ENCODE measurements around the gene ATPAF2.

Gene ATPAF2

GRCh38 chr17:18011286-18011685 is 27.7 kb downstream of the ATPAF2 start:
- TF ChIP-seq POLR2AphosphoS5 (IDR thresholded peaks at IDR 0.05; ENCODE audit: low read depth, low read length) (no peak), REST (IDR thresholded peaks at IDR 0.05; ENCODE audit: insufficient read depth in 1 of 2, low read depth in 2 of 2, low read length in 2 of 2) (no peak), FOXP2 (optimal IDR thresholded peaks at IDR 0.05; ENCODE audit: borderline replicate concordance, extremely low read depth, extremely low read length, insufficient read depth) (no peak), TAF1 (IDR thresholded peaks at IDR 0.05; ENCODE audit: borderline replicate concordance, insufficient read depth, low read length) (no peak), SIN3A (IDR thresholded peaks at IDR 0.05; ENCODE audit: borderline replicate concordance, insufficient read depth, low read length) (no peak)

- TF ChIP-seq REST (IDR thresholded peaks at IDR 0.05; ENCODE audit: insufficient read depth in 1 of 2, low read depth in 2 of 2, low read length in 2 of 2) (no peak), SIN3A (IDR thresholded peaks at IDR 0.05; ENCODE audit: borderline replicate concordance, insufficient read depth, low read length) (no peak), FOXP2 (optimal IDR thresholded peaks at IDR 0.05; ENCODE audit: borderline replicate concordance, extremely low read depth, extremely low read length, insufficient read depth) (no peak), POLR2AphosphoS5 (IDR thresholded peaks at IDR 0.05; ENCODE audit: low read depth, low read length) (no peak), TAF1 (IDR thresholded peaks at IDR 0.05; ENCODE audit: borderline replicate concordance, insufficient read depth, low read length) (no peak)
Measured at GRCh38 chr17:18009609-18010420, 29.2 kb downstream of the ATPAF2 start.

GRCh38 chr17:18008496-18009268 is 30.3 kb downstream of the ATPAF2 start:
- no peak for TF ChIP-seq REST (IDR thresholded peaks at IDR 0.05; ENCODE audit: insufficient read depth in 1 of 2, low read depth in 2 of 2, low read length in 2 of 2)
- no peak for TF ChIP-seq FOXP2 (optimal IDR thresholded peaks at IDR 0.05; ENCODE audit: borderline replicate concordance, extremely low read depth, extremely low read length, insufficient read depth)
- TF ChIP-seq POLR2AphosphoS5 (IDR thresholded peaks at IDR 0.05; ENCODE audit: low read depth, low read length) = no peak
- TF ChIP-seq TAF1 (IDR thresholded peaks at IDR 0.05; ENCODE audit: borderline replicate concordance, insufficient read depth, low read length) = no peak

GRCh38 chr17:18006495-18007239 is 32.3 kb downstream of the ATPAF2 start:
- TF ChIP-seq FOXP2 (optimal IDR thresholded peaks at IDR 0.05; ENCODE audit: borderline replicate concordance, extremely low read depth, extremely low read length, insufficient read depth) = no peak
- no peak for TF ChIP-seq POLR2AphosphoS5 (IDR thresholded peaks at IDR 0.05; ENCODE audit: low read depth, low read length)
- TF ChIP-seq SIN3A (IDR thresholded peaks at IDR 0.05; ENCODE audit: borderline replicate concordance, insufficient read depth, low read length) = no peak
- no peak for TF ChIP-seq REST (IDR thresholded peaks at IDR 0.05; ENCODE audit: insufficient read depth in 1 of 2, low read depth in 2 of 2, low read length in 2 of 2)
- TF ChIP-seq TAF1 (IDR thresholded peaks at IDR 0.05; ENCODE audit: borderline replicate concordance, insufficient read depth, low read length) = no peak
